ENCODE results near the gene TMA7. TPM values are rescaled to one million over a fixed set of nuclear protein-coding genes. Genes with fewer than 3 reads are reported as not detected.

The TMA7 gene
- total RNA-seq, 3 donors from 2014 or later: 270 to 343 (median 333) TPM

- Histone ChIP-seq H3K4me3 (no peak overlapping the region), H3K27me3 (no peaks in the 10 kb centered on the region), H3K27ac (no peak overlapping the region), H3K36me3 (peaks cover 24% of the 10 kb centered on the region), H3K4me1 (no peaks in the 10 kb centered on the region), H3K9me3 (no peaks in the 10 kb centered on the region)
- DNase-seq (ENCODE audit: low spot score in 2 of 2): no peak
- intact Hi-C loops (cut with DNase I; ENCODE audit: low total_unique reads): loop anchor here (10.0 kb wide), 1 partner anchor 138 kb away; no protein-coding TSS in a partner anchor
- TF ChIP-seq POLR2A (IDR thresholded peaks at IDR 0.05) (no peak), CTCF (IDR thresholded peaks at IDR 0.05) (no peak), POLR2AphosphoS5 (IDR thresholded peaks at IDR 0.05) (no peak)
Measured at GRCh38 chr3:48412375-48413001, 27.6 kb upstream of the TMA7 start.

- Histone ChIP-seq H3K27ac (no peak overlapping the region), H3K4me1 (no peaks in the 10 kb centered on the region), H3K9me3 (no peaks in the 10 kb centered on the region), H3K36me3 (peaks cover 24% of the 10 kb centered on the region), H3K4me3 (no peak overlapping the region), H3K27me3 (no peaks in the 10 kb centered on the region)
- no peak for DNase-seq (ENCODE audit: low spot score in 2 of 2)
- TF ChIP-seq POLR2AphosphoS5 (IDR thresholded peaks at IDR 0.05) (no peak), CTCF (IDR thresholded peaks at IDR 0.05) (no peak), POLR2A (IDR thresholded peaks at IDR 0.05) (no peak)
- intact Hi-C loops (cut with DNase I; ENCODE audit: low total_unique reads): loop anchor here (10.0 kb wide), 1 partner anchor 138 kb away; no protein-coding TSS in a partner anchor
Measured at GRCh38 chr3:48413086-48413485, 27.0 kb upstream of the TMA7 start.

GRCh38 chr3:48413611-48414010 is 26.4 kb upstream of the TMA7 start:
- DNase-seq (ENCODE audit: low spot score in 2 of 2): no peak
- Histone ChIP-seq H3K4me1 (no peaks in the 10 kb centered on the region), H3K27ac (no peak overlapping the region), H3K4me3 (no peak overlapping the region), H3K9me3 (no peaks in the 10 kb centered on the region), H3K36me3 (peaks cover 24% of the 10 kb centered on the region), H3K27me3 (no peaks in the 10 kb centered on the region)
- intact Hi-C loops (cut with DNase I; ENCODE audit: low total_unique reads): loop anchor here (10.0 kb wide), 1 partner anchor 139 kb away; no protein-coding TSS in a partner anchor
- TF ChIP-seq POLR2A (IDR thresholded peaks at IDR 0.05) (no peak), CTCF (IDR thresholded peaks at IDR 0.05) (no peak), POLR2AphosphoS5 (IDR thresholded peaks at IDR 0.05) (no peak)

- Histone ChIP-seq H3K9me3 (no peaks in the 10 kb centered on the region), H3K27ac (no peak overlapping the region), H3K27me3 (no peaks in the 10 kb centered on the region), H3K4me3 (no peak overlapping the region), H3K36me3 (peaks cover 24% of the 10 kb centered on the region), H3K4me1 (no peaks in the 10 kb centered on the region)
- DNase-seq (ENCODE audit: low spot score in 2 of 2): no peak
- intact Hi-C loops (cut with DNase I; ENCODE audit: low total_unique reads): loop anchor here (10.0 kb wide), 1 partner anchor 140 kb away; no protein-coding TSS in a partner anchor
- TF ChIP-seq POLR2A (IDR thresholded peaks at IDR 0.05) (no peak), CTCF (IDR thresholded peaks at IDR 0.05) (no peak), POLR2AphosphoS5 (IDR thresholded peaks at IDR 0.05) (no peak)
Measured at GRCh38 chr3:48414376-48415250, 25.4 kb upstream of the TMA7 start.

All from breast epithelium (tissue), 4 donors.